ENCODE results near the gene BABAM2. TPM values are rescaled to one million over a fixed set of nuclear protein-coding genes. Genes with fewer than 3 reads are reported as not detected.

BABAM2 gene
- total and polyA plus RNA-seq, 9 of the 15 experiments (the other 6 are each of a cell fraction or from before 2014, with no cell fraction given) = 10.9 to 37.4 (median 25.6) TPM

DNA sequence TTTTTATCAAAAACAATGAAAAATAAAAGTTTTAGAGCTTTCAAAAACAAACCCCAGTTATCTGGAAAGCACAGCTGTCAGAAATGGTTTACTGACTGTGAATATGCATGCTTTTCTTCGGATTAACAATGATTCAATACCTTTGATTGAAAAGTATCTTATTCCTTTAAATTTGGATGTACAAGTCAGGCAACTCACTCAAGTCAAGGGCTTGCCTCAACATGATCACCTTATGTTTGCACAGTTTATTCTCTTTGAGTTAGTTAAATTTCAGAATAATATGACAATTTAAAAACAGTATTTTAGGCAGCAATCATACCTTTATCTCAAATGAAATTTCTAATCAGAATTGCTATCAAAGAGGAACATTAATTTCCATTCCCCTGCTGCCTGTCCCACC lies 393.3 kb downstream of the BABAM2 start (continued):
- TF ChIP-seq, protein P1, sequence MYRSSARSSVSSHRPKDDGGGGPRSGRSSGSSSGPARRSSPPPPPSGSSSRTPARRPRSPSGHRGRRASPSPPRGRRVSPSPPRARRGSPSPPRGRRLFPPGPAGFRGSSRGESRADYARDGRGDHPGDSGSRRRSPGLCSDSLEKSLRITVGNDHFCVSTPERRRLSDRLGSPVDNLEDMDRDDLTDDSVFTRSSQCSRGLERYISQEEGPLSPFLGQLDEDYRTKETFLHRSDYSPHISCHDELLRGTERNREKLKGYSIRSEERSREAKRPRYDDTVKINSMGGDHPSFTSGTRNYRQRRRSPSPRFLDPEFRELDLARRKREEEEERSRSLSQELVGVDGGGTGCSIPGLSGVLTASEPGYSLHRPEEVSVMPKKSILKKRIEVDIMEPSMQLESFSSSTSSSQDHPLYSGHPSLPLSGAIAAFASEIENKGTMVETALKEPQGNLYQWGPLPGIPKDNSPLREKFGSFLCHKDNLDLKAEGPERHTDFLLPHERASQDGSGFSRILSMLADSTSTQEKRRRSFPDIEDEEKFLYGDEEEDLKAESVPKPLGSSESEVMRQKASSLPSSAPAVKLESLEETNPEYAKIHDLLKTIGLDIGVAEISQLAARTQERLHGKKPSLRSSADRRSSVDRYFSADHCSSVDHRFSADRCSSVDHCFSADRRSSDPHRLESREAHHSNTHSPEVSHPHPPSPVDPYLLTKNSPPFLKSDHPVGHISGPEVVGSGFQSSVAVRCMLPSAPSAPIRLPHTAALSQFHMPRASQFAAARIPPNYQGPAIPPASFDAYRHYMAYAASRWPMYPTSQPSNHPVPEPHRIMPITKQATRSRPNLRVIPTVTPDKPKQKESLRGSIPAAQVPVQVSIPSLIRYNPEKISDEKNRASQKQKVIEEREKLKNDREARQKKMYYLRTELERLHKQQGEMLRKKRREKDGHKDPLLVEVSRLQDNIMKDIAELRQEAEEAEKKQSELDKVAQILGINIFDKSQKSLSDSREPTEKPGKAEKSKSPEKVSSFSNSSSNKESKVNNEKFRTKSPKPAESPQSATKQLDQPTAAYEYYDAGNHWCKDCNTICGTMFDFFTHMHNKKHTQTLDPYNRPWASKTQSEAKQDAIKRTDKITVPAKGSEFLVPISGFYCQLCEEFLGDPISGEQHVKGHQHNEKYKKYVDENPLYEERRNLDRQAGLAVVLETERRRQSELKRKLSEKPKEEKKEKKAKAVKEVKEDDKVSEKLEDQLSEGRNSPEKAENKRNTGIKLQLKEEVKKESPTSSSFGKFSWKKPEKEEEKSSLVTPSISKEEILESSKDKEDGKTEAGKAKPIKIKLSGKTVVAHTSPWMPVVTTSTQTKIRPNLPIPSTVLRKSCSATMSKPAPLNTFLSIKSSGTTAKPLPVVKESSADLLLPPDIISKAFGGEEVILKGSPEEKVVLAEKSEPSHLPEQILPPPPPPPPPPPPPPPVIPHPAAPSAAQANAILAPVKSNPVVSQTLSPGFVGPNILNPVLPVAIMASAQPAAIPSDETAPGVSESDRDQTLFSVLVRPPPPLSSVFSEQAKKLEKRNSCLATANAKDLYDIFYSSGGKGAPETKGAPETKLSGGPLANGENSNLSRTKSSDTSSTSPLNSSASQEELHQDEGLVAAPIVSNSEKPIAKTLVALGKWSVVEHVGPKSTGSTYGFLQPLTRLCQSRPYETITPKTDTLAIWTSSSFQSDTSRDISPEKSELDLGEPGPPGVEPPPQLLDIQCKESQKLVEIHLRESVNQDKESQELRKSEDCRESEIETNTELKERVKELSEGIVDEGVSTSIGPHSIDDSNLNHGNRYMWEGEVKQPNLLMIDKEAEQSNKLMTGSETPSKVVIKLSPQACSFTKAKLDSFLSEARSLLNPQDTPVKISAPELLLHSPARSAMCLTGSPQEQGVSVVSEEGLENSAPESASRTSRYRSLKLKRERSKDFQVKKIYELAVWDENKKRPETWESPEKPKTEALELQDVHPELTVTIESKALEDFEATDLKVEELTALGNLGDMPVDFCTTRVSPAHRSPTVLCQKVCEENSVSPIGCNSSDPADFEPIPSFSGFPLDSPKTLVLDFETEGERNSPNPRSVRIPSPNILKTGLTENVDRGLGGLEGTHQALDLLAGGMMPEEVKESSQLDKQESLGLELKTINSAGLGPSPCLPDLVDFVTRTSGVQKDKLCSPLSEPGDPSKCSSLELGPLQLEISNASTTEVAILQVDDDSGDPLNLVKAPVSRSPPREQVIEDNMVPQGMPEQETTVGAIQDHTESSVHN (IDR thresholded peaks at IDR 0.05; ENCODE audit: borderline replicate concordance in 1 of 2, low read depth in 1 of 2) = no peak
- TF ChIP-seq PHB2 (IDR thresholded peaks at IDR 0.05; ENCODE audit: low read depth) = no peak

DNA sequence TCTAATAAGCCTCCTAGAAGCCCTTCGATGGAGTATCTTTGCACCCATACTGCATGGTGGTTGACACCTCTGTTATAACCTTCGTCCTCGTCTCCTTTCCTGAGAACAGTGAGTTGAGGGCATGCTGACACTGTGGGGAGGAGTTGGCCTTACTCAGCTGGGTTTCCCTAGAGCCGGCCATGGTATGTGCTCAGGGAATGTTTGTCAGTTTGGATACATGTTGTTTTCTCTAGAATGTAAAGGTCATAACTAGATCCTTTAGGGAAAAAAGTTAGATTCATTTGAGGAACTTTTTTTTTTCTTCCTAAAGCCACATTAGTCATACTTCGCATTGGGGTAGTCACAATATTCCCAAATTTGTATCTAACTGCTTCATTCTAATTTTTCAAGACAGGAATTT lies 396.1 kb downstream of the BABAM2 start:
- CTCF ChIA-PET (ENCODE audit: low intra/inter-chr PET ratio) = no interaction called here
- no peak overlapping the region for H2AFZ ChIP-seq (ENCODE audit: low read depth, low read length)
- no peaks in the 10 kb centered on the region for H3K36me3 ChIP-seq (ENCODE audit: control insufficient read depth, insufficient read depth, low read length)
- TF ChIP-seq NEUROD1 (IDR thresholded peaks at IDR 0.05; ENCODE audit: borderline replicate concordance, low read depth, low read length, partially characterized antibody) (no peak), CBFB (CRISPR knock-in tag; IDR thresholded peaks at IDR 0.05) (no peak), ZZZ3 (IDR thresholded peaks at IDR 0.05) (no peak), SPI1 (IDR thresholded peaks at IDR 0.05; ENCODE audit: borderline replicate concordance, low read depth, low read length) (no peak), FOXK2 (conservative IDR thresholded peaks at IDR 0.05 in 1 of 2, IDR thresholded peaks at IDR 0.05 in 1 of 2; ENCODE audit: low read depth in 2 of 2) (no peak), ZBTB7A (IDR thresholded peaks at IDR 0.05; ENCODE audit: borderline replicate concordance, control insufficient read depth, low read depth, low read length) (no peak), HNRNPLL (IDR thresholded peaks at IDR 0.05; ENCODE audit: low read depth, low read length, poor library complexity, severe bottlenecking) (no peak)
- TF ChIP-seq, protein P2, sequence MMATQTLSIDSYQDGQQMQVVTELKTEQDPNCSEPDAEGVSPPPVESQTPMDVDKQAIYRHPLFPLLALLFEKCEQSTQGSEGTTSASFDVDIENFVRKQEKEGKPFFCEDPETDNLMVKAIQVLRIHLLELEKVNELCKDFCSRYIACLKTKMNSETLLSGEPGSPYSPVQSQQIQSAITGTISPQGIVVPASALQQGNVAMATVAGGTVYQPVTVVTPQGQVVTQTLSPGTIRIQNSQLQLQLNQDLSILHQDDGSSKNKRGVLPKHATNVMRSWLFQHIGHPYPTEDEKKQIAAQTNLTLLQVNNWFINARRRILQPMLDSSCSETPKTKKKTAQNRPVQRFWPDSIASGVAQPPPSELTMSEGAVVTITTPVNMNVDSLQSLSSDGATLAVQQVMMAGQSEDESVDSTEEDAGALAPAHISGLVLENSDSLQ (IDR thresholded peaks at IDR 0.05) = no peak

More for the DNA sequence above, 396.1 kb downstream of the BABAM2 start:
- Histone ChIP-seq H3K9me1 (ENCODE audit: control insufficient read depth, insufficient read depth, low read length) (no peaks in the 10 kb centered on the region), H3K4me1 (replicated peaks in 1 of 2; ENCODE audit: control insufficient read depth in 2 of 2, insufficient read depth in 2 of 2, low read length in 2 of 2) (no peaks in the 10 kb centered on the region; a peak in 1 of 5 replicates), H3K27ac (ENCODE audit: extremely low read depth, low read depth, low read length) (no peak overlapping the region), H3K27me3 (ENCODE audit: control insufficient read depth in 2 of 2, insufficient read depth in 2 of 2, low read length in 2 of 2) (no peaks in the 10 kb centered on the region), H3K79me2 (ENCODE audit: control insufficient read depth, insufficient read depth, low read length) (no peaks in the 10 kb centered on the region), H3K4me3 (no peak overlapping the region), H3K9me3 (replicated peaks; ENCODE audit: control insufficient read depth, insufficient read depth, low read depth, low read length) (no peaks in the 10 kb centered on the region), H3K4me2 (ENCODE audit: insufficient read depth, low read length) (no peak overlapping the region), H4K20me1 (replicated peaks; ENCODE audit: control insufficient read depth, insufficient read depth, low read length) (no peaks in the 10 kb centered on the region), H3K9ac (ENCODE audit: insufficient read depth in 1 of 2, low read depth in 2 of 2, low read length in 2 of 2) (no peak overlapping the region)
- BruUV-seq (replicated peaks) = no TSS peak
- in situ Hi-C loops (cut with MboI) (no loop called here), intact Hi-C loops (cut with micrococcal nuclease) (no loop called here)
- no peak for FAIRE-seq
- no peak for DNase-seq (ENCODE audit: extremely low read depth in 1 of 4, low spot score in 3 of 4)
- no peak for ATAC-seq
- POLR2A ChIA-PET = interaction anchor here (0.8 kb wide), 1 partner anchor 12 kb away, joined by 5 read pairs; no protein-coding TSS in a partner anchor
- WGBS (ENCODE audit: insufficient coverage, low coverage, missing lambda C conversion rate) = 62% methylated on average over 5 of the region's 5 CpGs
